Gastroesophageal sphincter (tissue), 4 donors: ENCODE results near the gene HPSE2. TPM values are rescaled to one million over a fixed set of nuclear protein-coding genes. Genes with fewer than 3 reads are reported as not detected.

ENCODE experiments used
- ATAC-seq: fragments of 150-250 bp; one replicate; pipeline ENCODE4 v1.9.1; 2016; ENCODE audit warnings: mild to moderate bottlenecking, moderate library complexity
- H3K27ac ChIP-seq, 4 donors: fragments of 200-600 bp; sonication (generic) in 3 of 4; 1 replicate in 3 of 4; 2 replicates in 1 of 4; pipeline ENCODE4 v1.5.1; 2016 to 2019
- H3K27me3 ChIP-seq: fragments of 200-600 bp; sonication (generic); one replicate; pipeline ENCODE4 v1.5.1; 2019
- H3K36me3 ChIP-seq, 2 donors: fragments of 200-600 bp; sonication (generic); one replicate each; pipeline ENCODE4 v1.5.1; 2019; ENCODE audit warnings: control low read depth in 1 of 2
- H3K4me1 ChIP-seq, 3 donors: fragments of 200-600 bp; sonication (generic); 1 replicate in 2 of 3; 2 replicates in 1 of 3; pipeline ENCODE4 v1.5.1; 2016 to 2019; ENCODE audit warnings: control low read depth in 2 of 3
- H3K4me3 ChIP-seq, 2 donors: fragments of 200-600 bp; sonication (generic); one replicate each; pipeline ENCODE4 v1.5.1; 2019; ENCODE audit warnings: mild to moderate bottlenecking in 1 of 2, moderate library complexity in 1 of 2
- H3K9me3 ChIP-seq, 3 donors: fragments of 200-600 bp; sonication (generic); one replicate each; pipeline ENCODE4 v1.5.1; 2017 to 2019; ENCODE audit warnings: control low read depth in 2 of 3
- EP300 ChIP-seq: sonication (generic); formaldehyde crosslinking; IDR thresholded peaks from one replicate; pipeline ENCODE4 v1.6.1; 2017; ENCODE audit warnings: antibody characterized with exemption, mild to moderate bottlenecking
- POLR2A ChIP-seq, 2 donors: fragments of 450-650 bp; IDR thresholded peaks; one replicate each; pipeline ENCODE4 v1.6.1; 2017; ENCODE audit warnings: antibody characterized with exemption in 2 of 2, mild to moderate bottlenecking in 2 of 2, moderate library complexity in 1 of 2
- POLR2AphosphoS5 ChIP-seq: sonication (generic); formaldehyde crosslinking; IDR thresholded peaks from one replicate; pipeline ENCODE4 v1.6.1; 2017; ENCODE audit warnings: antibody characterized with exemption
- WGBS, 2 donors: methylation state at CpG; one replicate each; pipeline ENCODE4 v1.1.5; 2018; ENCODE audit warnings: low coverage in 1 of 2; 5-methylcytosine and 5-hydroxymethylcytosine counted together
- total RNA-seq, 4 donors: library from RNA; depleted of rRNA; stranded (reverse); fragments of >200 nt; gene quantifications; one replicate each; pipeline ENCODE4 v1.1.0, GENCODE V29; 2016
- TF ChIP-seq, protein P1 (sequence below), 4 experiments: fragments of 200-600 bp in 2 of 4; fragments of 450-650 bp in 2 of 4; sonication (generic) in 1 of 4; IDR thresholded peaks; one replicate each; pipeline ENCODE4 v1.5.1; 2017 to 2019; ENCODE audit warnings: antibody characterized with exemption in 4 of 4, mild to moderate bottlenecking in 2 of 4, moderate library complexity in 2 of 4

HPSE2 gene
- total RNA-seq, 4 donors from 2014 or later: 19.1 to 74.5 (median 58.8) TPM

DNA sequence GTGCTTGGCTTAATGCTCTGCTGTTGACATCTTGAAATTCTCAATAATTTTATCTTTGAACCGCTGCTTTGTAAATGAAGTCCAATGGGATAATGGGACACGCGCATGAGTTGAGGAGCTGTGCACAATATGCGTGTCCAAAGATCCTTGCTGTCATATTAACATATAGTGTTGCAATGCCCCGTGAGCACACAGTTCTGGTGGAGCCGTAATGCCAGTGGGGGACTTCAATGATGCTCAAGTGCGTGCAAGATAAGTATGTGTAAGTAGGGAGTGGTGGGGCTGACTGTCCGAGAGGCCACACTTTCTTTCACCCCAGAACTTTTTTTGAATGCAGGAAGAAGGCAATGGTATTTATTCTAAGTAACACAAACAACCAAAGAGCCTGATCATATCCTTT is 711.5 kb downstream of the HPSE2 start:
- H3K36me3 ChIP-seq: no peaks in the 10 kb centered on the region
- H3K9me3 ChIP-seq: no peaks in the 10 kb centered on the region
- TF ChIP-seq, protein P1, sequence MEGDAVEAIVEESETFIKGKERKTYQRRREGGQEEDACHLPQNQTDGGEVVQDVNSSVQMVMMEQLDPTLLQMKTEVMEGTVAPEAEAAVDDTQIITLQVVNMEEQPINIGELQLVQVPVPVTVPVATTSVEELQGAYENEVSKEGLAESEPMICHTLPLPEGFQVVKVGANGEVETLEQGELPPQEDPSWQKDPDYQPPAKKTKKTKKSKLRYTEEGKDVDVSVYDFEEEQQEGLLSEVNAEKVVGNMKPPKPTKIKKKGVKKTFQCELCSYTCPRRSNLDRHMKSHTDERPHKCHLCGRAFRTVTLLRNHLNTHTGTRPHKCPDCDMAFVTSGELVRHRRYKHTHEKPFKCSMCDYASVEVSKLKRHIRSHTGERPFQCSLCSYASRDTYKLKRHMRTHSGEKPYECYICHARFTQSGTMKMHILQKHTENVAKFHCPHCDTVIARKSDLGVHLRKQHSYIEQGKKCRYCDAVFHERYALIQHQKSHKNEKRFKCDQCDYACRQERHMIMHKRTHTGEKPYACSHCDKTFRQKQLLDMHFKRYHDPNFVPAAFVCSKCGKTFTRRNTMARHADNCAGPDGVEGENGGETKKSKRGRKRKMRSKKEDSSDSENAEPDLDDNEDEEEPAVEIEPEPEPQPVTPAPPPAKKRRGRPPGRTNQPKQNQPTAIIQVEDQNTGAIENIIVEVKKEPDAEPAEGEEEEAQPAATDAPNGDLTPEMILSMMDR (IDR thresholded peaks at IDR 0.05): no peak
- TF ChIP-seq POLR2A (IDR thresholded peaks at IDR 0.05) (no peak), POLR2AphosphoS5 (no peak), EP300 (no peak)
- no peaks in the 10 kb centered on the region for H3K27me3 ChIP-seq
- H3K4me3 ChIP-seq: no peak overlapping the region
- H3K4me1 ChIP-seq: peaks cover 0 to 18% (median 0%) of the 10 kb centered on the region in 3 donors
- ATAC-seq: no peak
- no peak overlapping the region for H3K27ac ChIP-seq
- WGBS, 2 donors: 65 to 78% methylated on average over 2 to 6 of the region's 8 CpGs

DNA sequence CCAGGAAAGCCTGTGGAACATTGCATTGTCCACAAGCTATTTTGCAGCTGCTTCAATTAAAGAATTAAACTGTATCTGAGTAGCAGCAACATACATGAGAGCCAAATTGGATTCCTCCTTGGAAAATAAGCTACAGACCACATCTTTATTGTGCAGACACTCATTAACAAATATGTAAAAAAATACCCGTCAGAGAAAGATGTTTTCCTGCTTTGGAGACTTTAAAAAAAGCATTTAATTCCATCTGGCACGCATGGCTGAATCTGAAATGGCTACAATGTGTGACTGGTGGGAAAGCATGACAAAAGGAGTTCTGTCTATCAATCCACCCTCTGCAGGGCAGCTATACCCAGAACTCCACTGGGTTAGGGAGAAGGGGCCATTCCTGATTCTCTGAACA is 715.8 kb downstream of the HPSE2 start:
- Histone ChIP-seq H3K27me3 (no peaks in the 10 kb centered on the region), H3K9me3 (no peaks in the 10 kb centered on the region), H3K27ac (no peak overlapping the region), H3K36me3 (no peaks in the 10 kb centered on the region), H3K4me3 (no peak overlapping the region), H3K4me1 (peaks cover 0 to 18% (median 0%) of the 10 kb centered on the region in 3 donors)
- WGBS, 2 donors: 23 to 24% methylated on average over 2 of the region's 2 CpGs
- no peak for TF ChIP-seq POLR2AphosphoS5
- TF ChIP-seq, protein P1 (IDR thresholded peaks at IDR 0.05): no peak
- TF ChIP-seq EP300: no peak
- no peak for TF ChIP-seq POLR2A (IDR thresholded peaks at IDR 0.05)
- no peak for ATAC-seq

DNA sequence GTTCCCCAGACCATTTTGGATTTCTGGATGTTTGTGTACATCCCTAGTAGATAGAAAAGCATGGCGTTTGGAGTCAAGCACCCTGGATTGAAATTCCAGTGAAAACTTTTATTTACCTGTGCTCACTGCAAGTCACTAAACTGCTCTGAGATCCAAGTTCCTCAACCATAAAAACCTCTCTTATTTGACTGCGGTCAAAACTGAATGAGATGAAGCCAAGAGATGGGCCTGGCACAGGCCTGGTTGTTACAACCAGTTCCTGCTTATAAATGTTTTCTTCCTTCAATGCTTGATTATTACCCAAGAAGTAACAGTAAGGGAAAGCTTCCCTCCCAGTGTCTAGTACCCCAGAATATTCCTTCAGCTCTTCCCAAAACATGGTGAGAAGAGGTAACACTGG is 718.0 kb downstream of the HPSE2 start:
- ATAC-seq: no peak
- TF ChIP-seq POLR2AphosphoS5: no peak
- no peak for TF ChIP-seq POLR2A (IDR thresholded peaks at IDR 0.05)
- TF ChIP-seq EP300: no peak
- TF ChIP-seq, protein P1 (IDR thresholded peaks at IDR 0.05): no peak
- Histone ChIP-seq H3K4me1 (peaks cover 0 to 12% (median 0%) of the 10 kb centered on the region in 3 donors), H3K27me3 (no peaks in the 10 kb centered on the region), H3K27ac (no peak overlapping the region), H3K4me3 (no peak overlapping the region), H3K9me3 (no peaks in the 10 kb centered on the region), H3K36me3 (no peaks in the 10 kb centered on the region)
- 50% methylated on average over 2 of the region's 2 CpGs; no CpG with 5 or more reads in 1 of the 2 donors for WGBS, 2 donors

DNA sequence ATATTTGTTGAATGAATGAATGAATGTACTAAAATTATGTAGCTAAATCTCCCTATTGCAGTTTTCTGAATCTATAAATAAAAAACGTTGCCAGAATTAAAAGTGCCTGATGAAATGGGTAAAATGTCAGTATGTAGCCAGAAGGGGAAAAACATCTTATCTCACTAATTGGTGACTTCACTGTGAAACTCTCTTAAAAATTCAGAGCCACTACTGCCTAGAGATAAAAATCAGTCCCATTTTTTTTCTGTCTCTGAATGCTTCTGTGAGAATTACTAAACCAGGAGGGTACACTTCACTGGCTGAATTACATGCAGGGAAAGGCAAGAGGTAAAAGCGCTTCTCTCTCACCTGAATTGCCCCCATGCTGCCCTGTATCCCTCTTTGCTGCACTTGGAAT is 719.3 kb downstream of the HPSE2 start:
- TF ChIP-seq POLR2A (IDR thresholded peaks at IDR 0.05) (no peak), EP300 (no peak), POLR2AphosphoS5 (no peak)
- TF ChIP-seq, protein P1 (IDR thresholded peaks at IDR 0.05): no peak
- no peak overlapping the region for H3K27ac ChIP-seq
- WGBS, 2 donors: 50 to 75% methylated on average over 1 to 2 of the region's 2 CpGs

DNA sequence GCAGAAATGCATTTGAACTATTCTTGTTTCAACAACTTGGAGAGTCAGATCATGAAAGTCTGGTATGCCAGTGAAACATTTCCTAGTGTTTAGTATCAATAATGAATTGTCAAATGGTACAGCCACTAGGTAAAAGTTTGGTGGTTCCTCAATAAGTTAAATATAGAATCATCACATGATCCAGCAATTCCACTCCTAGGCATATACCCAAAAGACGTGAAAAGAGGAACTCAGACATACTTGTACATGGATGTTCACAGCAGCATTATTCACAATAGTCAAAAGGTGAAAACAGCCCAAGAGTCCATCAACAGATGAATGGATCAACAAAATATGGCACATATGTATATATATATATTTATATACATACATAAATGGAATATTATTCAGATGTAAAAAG is 721.9 kb downstream of the HPSE2 start:
- H3K27me3 ChIP-seq: no peaks in the 10 kb centered on the region
- TF ChIP-seq POLR2AphosphoS5 (no peak), EP300 (no peak), POLR2A (IDR thresholded peaks at IDR 0.05) (no peak)
- TF ChIP-seq, protein P1 (IDR thresholded peaks at IDR 0.05): no peak
- 67 to 78% methylated on average over 1 of the region's 1 CpG for WGBS, 2 donors
- H3K27ac ChIP-seq: no peak overlapping the region
- H3K4me3 ChIP-seq: no peak overlapping the region
- no peak for ATAC-seq
- H3K4me1 ChIP-seq: no peaks in the 10 kb centered on the region
- no peaks in the 10 kb centered on the region for H3K36me3 ChIP-seq
- H3K9me3 ChIP-seq: no peaks in the 10 kb centered on the region

More for the DNA sequence above, 719.3 kb downstream of the HPSE2 start:
- H3K36me3 ChIP-seq: no peaks in the 10 kb centered on the region
- H3K4me1 ChIP-seq: peaks cover 0 to 12% (median 0%) of the 10 kb centered on the region in 3 donors
- no peaks in the 10 kb centered on the region for H3K27me3 ChIP-seq
- no peaks in the 10 kb centered on the region for H3K9me3 ChIP-seq
- no peak for ATAC-seq
- no peak overlapping the region for H3K4me3 ChIP-seq
